Stimulated activated CD4-positive, alpha-beta T cell treated with anti-CD3 and anti-CD28 coated beads, Interleukin-12 subunit alpha, Interleukin-12 subunit beta, amount 100 ng/mL, for 48 hours (primary cell): ENCODE measurements around the gene GPHN.

Experiments used
- DNase-seq, 3 donors: peaks; one replicate each; pipeline ENCODE4 v3.0.0-alpha.2; 2020; ENCODE audit warnings: low read depth in 2 of 3, low spot score in 1 of 3

The GPHN gene

DNA sequence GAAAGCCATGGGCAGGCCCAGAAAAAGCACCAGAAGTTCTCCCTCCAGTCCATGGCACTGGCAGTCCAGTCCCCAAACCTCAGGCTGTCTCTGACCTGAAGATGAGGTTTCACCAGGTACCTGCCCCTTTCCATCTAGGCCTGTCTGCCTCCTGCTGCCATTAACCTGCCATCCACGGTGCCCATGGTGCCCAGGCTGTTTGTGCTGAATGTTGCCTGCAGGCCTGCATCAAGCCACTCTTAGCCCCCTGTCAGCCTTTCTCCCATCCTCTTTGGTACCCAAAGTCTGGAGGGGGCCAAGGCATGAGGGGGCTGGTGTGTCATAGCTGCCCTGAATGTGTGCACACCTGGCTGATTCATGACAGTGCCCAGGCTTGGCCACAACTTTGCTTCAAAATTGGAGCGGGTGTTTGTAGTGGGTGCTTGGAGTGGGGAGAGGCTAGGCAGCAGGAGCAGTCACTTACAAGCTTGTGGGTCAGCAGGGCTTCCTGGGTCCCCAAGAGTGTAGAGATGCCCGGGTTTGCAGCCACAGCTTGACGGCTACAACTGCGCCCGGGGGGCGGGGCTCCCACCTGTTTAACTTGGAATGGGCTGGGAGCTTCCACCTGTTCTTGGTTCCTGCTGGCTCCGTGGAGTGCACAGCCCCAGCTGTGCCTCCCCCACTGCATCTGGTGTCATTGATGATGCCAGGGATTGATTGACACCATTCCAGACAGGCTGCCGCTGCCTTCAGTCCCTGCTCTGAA, 88.5 kb downstream of the GPHN start:
- DNase-seq, result no peak

- DNase-seq, result no peak
Observed at GRCh38 chr14:66600416-66600815, 92.5 kb downstream of the GPHN start.

DNA sequence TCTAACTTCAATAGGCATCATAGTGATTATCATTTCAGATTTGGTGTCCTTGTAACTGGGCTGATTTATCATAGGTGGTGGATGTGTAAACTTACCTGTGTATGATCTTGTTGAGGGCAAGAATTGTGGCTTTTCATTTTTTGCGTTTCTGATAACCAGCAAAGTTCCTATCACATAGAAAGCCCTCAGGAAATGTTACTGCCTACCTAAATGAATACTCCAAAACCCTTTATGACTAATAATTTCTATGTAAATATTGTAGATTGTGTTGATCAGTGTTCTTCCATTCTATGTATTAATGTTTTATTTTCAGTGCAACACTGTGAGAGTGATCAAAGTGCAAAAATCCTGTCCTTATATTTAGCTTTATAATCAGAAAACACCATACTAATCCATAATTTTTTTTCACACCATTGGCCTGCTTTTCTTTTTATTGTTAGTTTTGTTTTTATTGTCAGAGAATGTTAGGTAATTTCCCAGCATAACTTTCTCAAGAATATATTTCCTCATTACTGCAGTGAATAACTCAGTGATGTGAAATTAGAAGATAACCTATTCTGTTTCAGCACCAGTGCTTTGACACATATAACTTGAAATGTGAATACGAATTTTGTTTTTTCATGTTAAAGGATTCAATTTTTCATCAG, 94.1 kb downstream of the GPHN start:
- no peak for DNase-seq

- DNase-seq, result no peak
Observed at GRCh38 chr14:66603945-66604344, 96.0 kb downstream of the GPHN start.

DNA sequence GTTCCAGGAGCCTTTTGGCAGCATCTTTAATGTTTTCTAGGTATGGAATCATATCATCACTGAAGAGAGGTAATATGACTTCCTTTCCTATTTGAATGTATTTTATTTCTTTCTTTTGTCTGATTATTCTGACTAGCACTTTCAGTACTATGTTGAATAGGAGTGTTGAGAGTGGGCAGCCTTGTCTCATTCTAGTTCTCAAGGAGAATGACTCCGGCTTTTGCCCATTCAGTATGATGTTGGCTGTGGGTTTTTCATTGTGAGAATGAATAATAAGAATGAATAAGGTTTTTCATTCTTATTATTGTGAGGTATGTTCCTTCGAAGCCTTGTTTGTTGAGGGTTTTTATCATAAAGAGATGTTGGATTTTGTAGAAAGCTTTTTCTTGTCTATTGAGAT, 98.9 kb downstream of the GPHN start:
- DNase-seq, result no peak

DNA sequence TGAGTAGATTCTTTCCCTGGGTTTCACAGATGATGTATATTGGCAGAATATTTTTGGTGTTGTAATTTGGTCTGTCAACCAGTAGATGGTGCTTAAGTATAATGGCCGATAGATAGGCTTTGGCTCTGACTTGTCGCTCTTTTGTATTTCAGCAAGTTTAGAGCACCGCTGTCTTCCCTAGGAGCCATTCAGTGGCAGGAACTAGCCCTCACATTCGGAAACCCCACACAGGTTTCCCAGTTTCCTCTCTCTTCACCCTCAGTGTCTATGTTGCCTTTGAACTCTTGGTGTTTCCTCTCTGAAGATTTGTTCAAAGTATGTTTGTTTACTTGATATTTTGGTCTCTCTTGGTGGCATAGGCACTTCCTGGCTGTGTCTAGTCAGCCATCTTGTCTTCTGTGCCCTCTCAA, 102.2 kb downstream of the GPHN start:
- no peak for DNase-seq

DNA sequence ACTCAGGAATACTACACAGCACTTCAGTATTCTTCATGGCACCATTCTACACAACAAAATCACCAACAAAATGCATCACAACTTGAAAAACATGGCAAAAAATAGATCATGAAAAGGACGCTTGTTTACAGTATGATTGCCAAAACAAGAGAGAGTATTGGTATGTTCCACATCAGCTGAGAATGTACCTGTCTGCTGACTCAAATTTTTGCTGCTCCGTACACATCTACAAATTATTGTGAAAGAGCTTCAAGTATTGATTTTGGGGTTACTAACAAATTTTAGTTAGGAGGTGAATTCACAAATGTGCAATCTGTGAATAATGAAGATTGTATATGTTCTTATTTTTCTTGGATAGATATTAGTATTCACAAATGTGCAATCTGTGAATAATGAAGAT, 105.4 kb downstream of the GPHN start:
- no peak for DNase-seq

GRCh38 chr14:66619952-66620351, 112.0 kb downstream of the GPHN start:
- DNase-seq, result no peak

- no peak for DNase-seq
Observed at GRCh38 chr14:66623838-66624237, 115.9 kb downstream of the GPHN start.

- peak; percentile 1 to 25 (median 3) for DNase-seq
Observed at GRCh38 chr14:66624336-66624937, 116.5 kb downstream of the GPHN start.

- no peak for DNase-seq
Observed at GRCh38 chr14:66628636-66629035, 120.7 kb downstream of the GPHN start.

- no peak for DNase-seq
Observed at GRCh38 chr14:66629499-66629898, 121.6 kb downstream of the GPHN start.

DNA sequence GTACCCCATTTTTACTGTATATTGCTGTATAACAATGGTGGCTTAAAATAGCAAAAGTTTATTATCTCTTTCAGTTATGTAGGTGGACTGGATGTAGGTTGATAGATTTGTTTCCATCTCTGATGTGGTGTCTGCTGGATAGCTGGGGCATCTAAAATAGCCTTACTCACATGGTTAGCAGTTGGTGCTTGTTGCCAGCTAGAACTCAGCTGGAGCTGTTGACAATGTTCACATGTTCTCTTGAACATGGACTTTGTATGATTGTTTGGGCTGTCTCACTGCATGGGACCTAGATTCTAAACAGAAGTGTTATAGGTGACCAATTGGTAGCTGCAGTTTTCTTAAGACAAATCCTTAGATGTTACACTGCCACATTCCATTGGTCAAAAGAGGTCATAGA, 126.9 kb downstream of the GPHN start:
- no peak for DNase-seq

DNA sequence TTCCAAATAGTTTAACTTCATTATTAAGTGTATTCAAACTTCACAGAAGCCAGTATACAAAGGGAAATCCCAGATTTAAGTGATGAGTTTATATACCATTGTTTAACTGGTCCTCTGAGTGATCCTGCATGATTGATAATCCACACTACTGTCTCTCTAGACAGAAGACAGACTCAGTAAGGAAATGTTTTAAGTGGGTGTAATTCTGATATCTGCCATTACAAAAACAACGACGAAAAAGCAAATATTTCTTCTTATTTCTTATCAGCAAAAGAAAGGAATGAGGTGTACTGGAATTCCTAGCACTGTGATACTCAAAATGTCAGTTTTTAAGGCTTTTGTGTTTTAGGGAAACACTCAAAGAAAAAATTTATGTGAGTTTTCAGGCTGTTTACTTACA, 127.5 kb downstream of the GPHN start:
- no peak for DNase-seq

DNA sequence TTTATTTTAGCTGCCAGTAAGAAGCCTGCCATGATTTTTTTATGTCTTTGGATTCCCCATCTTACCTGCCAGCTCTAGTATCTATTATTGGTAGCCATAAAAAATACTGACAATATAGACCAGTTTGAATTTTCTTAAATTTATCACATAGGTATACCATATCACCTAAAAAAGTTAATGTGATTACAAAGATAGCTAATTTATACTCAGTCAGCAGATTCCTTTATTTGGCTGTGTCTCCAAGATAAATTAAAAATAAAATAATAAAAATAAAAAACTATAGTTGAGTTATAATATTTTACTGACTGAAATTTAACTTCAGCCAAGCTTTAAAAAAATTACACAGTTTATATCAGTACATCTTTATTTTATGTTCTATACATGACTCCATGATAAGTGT, 128.3 kb downstream of the GPHN start:
- DNase-seq, result no peak

DNA sequence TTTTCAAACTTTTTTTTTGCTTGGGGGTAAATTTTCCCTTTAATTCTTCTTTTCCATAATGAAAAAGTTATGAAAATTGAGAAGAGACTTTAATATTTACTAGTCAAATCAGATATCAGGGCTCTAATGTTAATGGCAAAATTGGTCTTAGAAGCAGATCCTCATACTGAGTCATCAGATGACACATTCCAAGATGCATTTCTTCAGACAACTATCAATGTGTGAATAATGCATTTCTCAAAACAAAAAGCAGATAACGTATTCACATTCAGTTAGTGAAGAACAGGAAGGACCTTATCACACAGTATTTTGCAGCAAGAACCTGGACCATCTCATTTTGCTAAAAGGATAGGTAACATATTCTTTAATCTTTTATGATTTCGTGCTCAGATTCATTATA, 130.7 kb downstream of the GPHN start:
- DNase-seq, result no peak

GRCh38 chr14:66641861-66642635, 134.1 kb downstream of the GPHN start:
- DNase-seq, result no peak

GRCh38 chr14:66643344-66643743, 135.4 kb downstream of the GPHN start:
- no peak for DNase-seq

DNA sequence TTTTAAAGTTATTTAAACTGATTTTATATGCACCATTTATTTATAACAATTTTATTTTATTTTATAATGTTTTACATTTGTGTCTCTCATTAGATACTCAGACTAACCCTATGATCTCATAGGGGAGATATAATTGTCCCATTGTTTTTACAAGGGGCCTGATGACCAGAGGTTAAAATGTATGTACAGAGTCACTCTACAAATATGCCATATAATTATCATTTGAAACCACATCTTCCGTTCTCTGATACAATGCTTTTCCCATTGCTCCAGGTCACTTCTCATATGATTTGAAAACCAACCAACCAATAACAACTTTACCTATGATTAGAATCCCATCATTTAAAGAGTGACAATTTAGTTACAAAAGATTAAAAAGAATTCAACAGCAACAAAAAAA, 137.8 kb downstream of the GPHN start:
- DNase-seq, result no peak

DNA sequence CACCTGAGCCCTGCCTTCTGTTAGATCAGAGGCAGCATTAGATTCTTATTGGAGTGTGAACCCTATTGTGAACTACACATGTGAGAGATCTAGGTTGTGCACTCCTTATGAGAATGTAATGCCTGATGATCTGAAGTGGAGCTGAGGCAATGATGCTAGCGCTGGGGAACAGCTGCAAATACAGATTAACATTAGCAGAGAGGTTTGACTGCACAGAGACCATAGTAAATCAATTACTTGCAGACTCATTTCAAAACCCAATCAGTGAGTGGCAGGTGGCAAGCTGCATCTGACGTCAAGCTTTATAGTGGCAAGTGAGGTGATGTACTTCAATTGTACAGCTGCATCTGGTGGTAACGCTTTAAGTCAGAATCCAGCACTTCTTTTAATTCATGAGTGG, 141.6 kb downstream of the GPHN start:
- DNase-seq, result no peak

- no peak for DNase-seq
Observed at GRCh38 chr14:66650491-66650911, 142.6 kb downstream of the GPHN start.
